IgD-negative memory B cell (primary cell): Measurements from ENCODE around the gene ALMS1. TPM values are rescaled to one million over a fixed set of nuclear protein-coding genes. Genes with fewer than 3 reads are reported as not detected.
"Not testable (repeated sequence)": the region's sequence is repeated elsewhere in the genome, so short reads cannot be mapped to it uniquely, and the experiment has no call there.

Experiments
- H3K27ac Mint-ChIP-seq, 3 donors: one replicate each; pipeline ENCODE4 v1.8.0; 2020 to 2022; ENCODE audit warnings: mild to moderate bottlenecking in 3 of 3, mixed read lengths in 3 of 3, moderate library complexity in 1 of 3
- H3K27me3 Mint-ChIP-seq: one replicate; pipeline ENCODE4 v1.8.0; 2021; ENCODE audit warnings: mixed read lengths
- H3K36me3 Mint-ChIP-seq: one replicate; pipeline ENCODE4 v1.8.0; 2020; ENCODE audit warnings: mild to moderate bottlenecking, mixed read lengths
- H3K4me1 Mint-ChIP-seq, 3 donors: one replicate each; pipeline ENCODE4 v1.8.0; 2020 to 2022; ENCODE audit warnings: mixed read lengths in 3 of 3, mild to moderate bottlenecking in 1 of 3
- H3K4me3 Mint-ChIP-seq, 4 donors: one replicate each; pipeline ENCODE4 v1.8.0; 2020 to 2022; ENCODE audit warnings: mild to moderate bottlenecking in 4 of 4, mixed read lengths in 4 of 4, moderate library complexity in 3 of 4
- H3K9me3 Mint-ChIP-seq, 3 donors: one replicate each; pipeline ENCODE4 v1.8.0; 2020 to 2021; ENCODE audit warnings: mixed read lengths in 3 of 3, mild to moderate bottlenecking in 1 of 3
- polyA plus RNA-seq: library from polyadenylated mRNA; unstranded; fragments of 300-500 nt; fragmentation: Illumina TruSeq; gene quantifications from one replicate; pipeline ENCODE4 v1.2.3, GENCODE V29; 2021

ALMS1 gene
- polyA plus RNA-seq, 1 donor from 2014 or later, result 2.3 TPM

GRCh38 chr2:73510470-73510869, 124.8 kb downstream of the ALMS1 start:
- H3K27me3 Mint-ChIP-seq, H3K27ac Mint-ChIP-seq, H3K4me1 Mint-ChIP-seq, H3K4me3 Mint-ChIP-seq: not testable (repeated sequence)
- Mint-ChIP-seq H3K36me3 (peaks cover 34% of the 10 kb centered on the region), H3K9me3 (peaks cover 18 to 29% (median 19%) of the 10 kb centered on the region in 3 donors)

- Mint-ChIP-seq H3K27ac (no peak overlapping the region), H3K9me3 (peaks cover 4 to 18% (median 13%) of the 10 kb centered on the region in 3 donors), H3K4me3 (peak overlapping the region in 2 of 4 donors; percentile 5 to 55), H3K27me3 (no peaks in the 10 kb centered on the region), H3K36me3 (peaks cover 27% of the 10 kb centered on the region), H3K4me1 (peaks cover 4 to 9% (median 5%) of the 10 kb centered on the region in 3 donors)
Measured at GRCh38 chr2:73516033-73516432, 130.4 kb downstream of the ALMS1 start.

GRCh38 chr2:73528688-73529087, 143.1 kb downstream of the ALMS1 start:
- Mint-ChIP-seq H3K4me3 (no peak overlapping the region), H3K9me3 (peaks cover 17 to 51% (median 25%) of the 10 kb centered on the region in 3 donors), H3K36me3 (peaks cover 46% of the 10 kb centered on the region), H3K27ac (no peak overlapping the region), H3K4me1 (peaks cover 0 to 1% (median 0%) of the 10 kb centered on the region in 3 donors), H3K27me3 (no peaks in the 10 kb centered on the region)

- not testable (repeated sequence) for H3K27ac Mint-ChIP-seq, H3K4me1 Mint-ChIP-seq, H3K27me3 Mint-ChIP-seq, H3K4me3 Mint-ChIP-seq
- Mint-ChIP-seq H3K9me3 (peaks cover 8 to 39% (median 19%) of the 10 kb centered on the region in 3 donors), H3K36me3 (peaks cover 41% of the 10 kb centered on the region)
Measured at GRCh38 chr2:73530773-73531172, 145.1 kb downstream of the ALMS1 start.

GRCh38 chr2:73532381-73532780, 146.7 kb downstream of the ALMS1 start:
- H3K27me3 Mint-ChIP-seq, result no peaks in the 10 kb centered on the region
- no peak overlapping the region for H3K27ac Mint-ChIP-seq
- peaks cover 8 to 31% (median 18%) of the 10 kb centered on the region in 3 donors for H3K9me3 Mint-ChIP-seq
- no peaks in the 10 kb centered on the region for H3K4me1 Mint-ChIP-seq
- H3K4me3 Mint-ChIP-seq, result no peak overlapping the region
- H3K36me3 Mint-ChIP-seq, result peaks cover 42% of the 10 kb centered on the region

GRCh38 chr2:73536133-73536840, 150.7 kb downstream of the ALMS1 start:
- no peaks in the 10 kb centered on the region for H3K27me3 Mint-ChIP-seq
- H3K27ac Mint-ChIP-seq, result no peak overlapping the region
- peaks cover 25% of the 10 kb centered on the region for H3K36me3 Mint-ChIP-seq

GRCh38 chr2:73560875-73561274, 175.2 kb downstream of the ALMS1 start:
- not testable (repeated sequence) for H3K27me3 Mint-ChIP-seq, H3K4me1 Mint-ChIP-seq, H3K9me3 Mint-ChIP-seq, H3K27ac Mint-ChIP-seq, H3K4me3 Mint-ChIP-seq
- peaks cover 16% of the 10 kb centered on the region for H3K36me3 Mint-ChIP-seq

More at GRCh38 chr2:73536133-73536840, 150.7 kb downstream of the ALMS1 start:
- H3K4me1 Mint-ChIP-seq, result no peaks in the 10 kb centered on the region
- H3K9me3 Mint-ChIP-seq, result peaks cover 6 to 22% (median 14%) of the 10 kb centered on the region in 3 donors
- no peak overlapping the region for H3K4me3 Mint-ChIP-seq

GRCh38 chr2:73561422-73561821, 175.8 kb downstream of the ALMS1 start:
- Mint-ChIP-seq H3K9me3 (no peaks in the 10 kb centered on the region), H3K4me3 (no peak overlapping the region), H3K36me3 (peaks cover 19% of the 10 kb centered on the region), H3K4me1 (peaks cover 0 to 2% (median 0%) of the 10 kb centered on the region in 3 donors), H3K27ac (no peak overlapping the region), H3K27me3 (no peaks in the 10 kb centered on the region)

- Mint-ChIP-seq H3K27me3 (no peaks in the 10 kb centered on the region), H3K4me1 (no peaks in the 10 kb centered on the region), H3K4me3 (no peak overlapping the region), H3K9me3 (no peaks in the 10 kb centered on the region), H3K36me3 (peaks cover 11% of the 10 kb centered on the region), H3K27ac (no peak overlapping the region)
Measured at GRCh38 chr2:73564986-73565385, 179.3 kb downstream of the ALMS1 start.

GRCh38 chr2:73566288-73566878, 180.7 kb downstream of the ALMS1 start:
- no peaks in the 10 kb centered on the region for H3K9me3 Mint-ChIP-seq
- no peak overlapping the region for H3K4me3 Mint-ChIP-seq
- H3K27me3 Mint-ChIP-seq, result no peaks in the 10 kb centered on the region
- no peaks in the 10 kb centered on the region for H3K4me1 Mint-ChIP-seq
- no peak overlapping the region for H3K27ac Mint-ChIP-seq
- peaks cover 8% of the 10 kb centered on the region for H3K36me3 Mint-ChIP-seq

GRCh38 chr2:73575261-73575660, 189.6 kb downstream of the ALMS1 start:
- H3K9me3 Mint-ChIP-seq, result peaks cover 3 to 8% (median 8%) of the 10 kb centered on the region in 3 donors
- H3K4me3 Mint-ChIP-seq, result no peak overlapping the region
- no peaks in the 10 kb centered on the region for H3K27me3 Mint-ChIP-seq
- peaks cover 0 to 12% (median 3%) of the 10 kb centered on the region in 3 donors for H3K4me1 Mint-ChIP-seq
- H3K27ac Mint-ChIP-seq, result no peak overlapping the region
- peaks cover 17% of the 10 kb centered on the region for H3K36me3 Mint-ChIP-seq

GRCh38 chr2:73582364-73582763, 196.7 kb downstream of the ALMS1 start:
- H3K9me3 Mint-ChIP-seq, result peaks cover 5 to 15% (median 11%) of the 10 kb centered on the region in 3 donors
- H3K36me3 Mint-ChIP-seq, result peaks cover 33% of the 10 kb centered on the region
- H3K4me1 Mint-ChIP-seq, result peaks cover 0 to 3% (median 1%) of the 10 kb centered on the region in 3 donors
- no peaks in the 10 kb centered on the region for H3K27me3 Mint-ChIP-seq
- H3K4me3 Mint-ChIP-seq, result no peak overlapping the region
- no peak overlapping the region for H3K27ac Mint-ChIP-seq

GRCh38 chr2:73588177-73588576, 202.5 kb downstream of the ALMS1 start:
- Mint-ChIP-seq H3K4me1 (peaks cover 0 to 7% (median 0%) of the 10 kb centered on the region in 3 donors), H3K9me3 (peaks cover 0 to 3% (median 2%) of the 10 kb centered on the region in 3 donors), H3K4me3 (no peak overlapping the region), H3K36me3 (peaks cover 12% of the 10 kb centered on the region), H3K27me3 (no peaks in the 10 kb centered on the region), H3K27ac (no peak overlapping the region)

- Mint-ChIP-seq H3K9me3 (peaks cover 0 to 4% (median 0%) of the 10 kb centered on the region in 3 donors), H3K36me3 (peaks cover 13% of the 10 kb centered on the region), H3K4me3 (no peak overlapping the region), H3K27ac (no peak overlapping the region), H3K4me1 (no peaks in the 10 kb centered on the region), H3K27me3 (no peaks in the 10 kb centered on the region)
Measured at GRCh38 chr2:73593680-73594079, 208.0 kb downstream of the ALMS1 start.

- Mint-ChIP-seq H3K4me3 (no peak overlapping the region), H3K9me3 (peaks cover 0 to 4% (median 0%) of the 10 kb centered on the region in 3 donors), H3K36me3 (peaks cover 14% of the 10 kb centered on the region), H3K27me3 (no peaks in the 10 kb centered on the region), H3K27ac (no peak overlapping the region), H3K4me1 (no peaks in the 10 kb centered on the region)
Measured at GRCh38 chr2:73594251-73594650, 208.6 kb downstream of the ALMS1 start.

GRCh38 chr2:73601780-73602179, 216.1 kb downstream of the ALMS1 start:
- H3K27ac Mint-ChIP-seq, result no peak overlapping the region
- H3K36me3 Mint-ChIP-seq, result peaks cover 15% of the 10 kb centered on the region
- no peaks in the 10 kb centered on the region for H3K4me1 Mint-ChIP-seq
- H3K4me3 Mint-ChIP-seq, result no peak overlapping the region
- H3K27me3 Mint-ChIP-seq, result no peaks in the 10 kb centered on the region
- H3K9me3 Mint-ChIP-seq, result no peaks in the 10 kb centered on the region
